AG04449 (cell line): ENCODE data around the gene RFC5.

Source experiments
- CTCF ChIA-PET: fragments of 350-600 bp; formaldehyde crosslinking; extraction: SDS; loops from one replicate; lab custom pipeline; 2021; ENCODE audit warnings: antibody characterized with exemption; lab: Yijun Ruan, JAX
- POLR2A ChIA-PET: fragments of 400-600, 350-600 bp; formaldehyde crosslinking; extraction: SDS; loops from one replicate; lab custom pipeline; 2020; ENCODE audit warnings: antibody characterized with exemption, inconsistent platforms; lab: Yijun Ruan, JAX
- DNase-seq: peaks from one replicate; pipeline ENCODE4 v3.0.0-alpha.2; 2010; ENCODE audit warnings: low read depth, low spot score
- H3K4me3 ChIP-seq: 2 replicates; pipeline ENCODE4 v1.5.1; 2011; ENCODE audit warnings: low read depth, mild to moderate bottlenecking, control low read depth, low read length
- CTCF ChIP-seq: IDR thresholded peaks from one replicate; pipeline ENCODE4 v1.5.1; 2011; ENCODE audit warnings: mild to moderate bottlenecking, moderate library complexity, low read length, control low read depth, inconsistent platforms; ENCODE audit not compliant: insufficient read depth; ENCODE audit errors: missing control alignments

The RFC5 gene

DNA sequence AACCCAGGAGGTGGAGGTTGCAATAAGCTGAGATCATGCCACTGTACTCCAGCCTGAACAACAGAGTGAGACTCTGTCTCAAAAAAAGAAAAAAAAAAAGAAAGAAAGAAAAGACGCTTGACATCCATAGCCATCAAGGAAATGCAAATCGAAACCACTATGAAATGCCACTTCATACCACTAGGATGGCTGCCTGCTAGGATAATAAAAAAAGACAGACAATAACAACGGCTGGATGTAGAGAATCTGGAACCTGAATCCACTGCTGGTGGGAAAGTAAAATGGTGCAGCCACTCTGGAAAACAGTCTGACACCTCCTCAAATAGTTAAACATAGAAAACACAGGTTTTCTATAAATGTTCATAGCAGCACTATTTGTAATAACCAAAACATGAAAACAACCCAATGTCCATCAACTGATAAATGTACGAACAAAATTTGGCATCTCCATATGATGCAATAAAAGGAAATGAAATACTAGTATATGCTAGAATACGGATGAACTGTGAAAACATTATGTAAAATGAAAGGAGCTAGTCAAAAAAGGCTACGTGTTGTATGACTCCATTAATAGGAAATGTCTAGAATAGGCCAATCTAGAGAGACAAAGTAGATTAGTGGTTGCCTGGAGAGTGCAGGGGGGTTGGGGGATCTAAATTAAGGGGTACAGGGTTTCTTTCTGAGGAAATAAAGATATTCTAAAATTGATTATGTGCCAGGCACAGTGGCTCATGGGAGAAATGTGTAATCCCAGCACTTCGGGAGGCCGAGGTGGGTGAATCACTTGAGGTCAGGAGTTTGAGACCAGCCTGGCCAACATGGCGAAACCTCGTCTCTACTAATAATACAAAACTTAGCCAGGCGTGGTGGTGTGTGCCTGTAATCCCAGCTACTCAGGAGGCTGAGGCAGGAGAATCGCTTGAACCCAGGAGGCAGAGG, 34.7 kb downstream of the RFC5 start:
- H3K4me3 ChIP-seq, result no peak overlapping the region
- ChIA-PET POLR2A (no interaction called here), CTCF (interaction anchor here (1.3 to 1.5 kb wide), 2 partner anchors 16 to 19 kb away, joined by 3 to 4 read pairs; no protein-coding TSS in a partner anchor)
- no peak for TF ChIP-seq CTCF
- DNase-seq, result no peak

DNA sequence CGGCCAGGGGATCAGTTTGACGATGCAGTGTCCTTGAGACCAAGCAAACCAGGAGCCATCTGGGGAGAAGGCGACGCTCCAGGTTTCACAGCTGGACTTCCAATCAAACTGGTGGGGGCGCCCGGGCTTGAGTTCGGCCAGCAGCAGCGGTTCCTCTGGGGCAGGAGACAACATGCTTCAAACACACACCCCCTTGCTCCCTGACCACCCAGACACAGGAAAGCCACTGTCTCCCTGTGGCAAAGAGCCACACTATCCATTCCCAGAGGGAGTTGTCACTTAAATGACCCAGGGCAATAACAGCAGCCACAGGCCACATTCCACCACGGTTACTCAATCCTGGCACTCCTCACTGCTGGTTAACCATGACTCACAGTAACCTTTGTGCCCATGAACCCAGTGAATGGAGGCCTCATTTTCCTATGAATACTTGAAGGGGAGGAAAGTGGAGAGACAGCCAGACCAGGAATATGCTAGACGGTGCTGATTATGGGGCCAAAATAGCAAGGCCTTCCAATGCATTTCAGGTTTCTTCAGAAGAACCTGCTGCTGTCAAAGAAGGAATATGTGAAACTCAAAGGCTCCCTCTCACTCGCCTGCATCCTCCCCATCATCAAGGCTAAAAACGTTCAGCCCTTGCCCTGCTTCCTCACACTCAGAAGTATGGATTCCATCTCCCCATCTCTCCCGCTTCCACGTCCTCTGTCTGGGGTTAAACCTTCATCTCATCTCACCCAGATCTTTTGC, 36.0 kb downstream of the RFC5 start:
- no peak overlapping the region for H3K4me3 ChIP-seq
- DNase-seq, result peak; percentile 83
- TF ChIP-seq CTCF, result no peak
- ChIA-PET CTCF (interaction anchor here (0.6 to 1.5 kb wide), 3 partner anchors 8 to 18 kb away, joined by 3 to 5 read pairs (median 4); partner anchors contain the start of gene WSB2), POLR2A (no interaction called here)

DNA sequence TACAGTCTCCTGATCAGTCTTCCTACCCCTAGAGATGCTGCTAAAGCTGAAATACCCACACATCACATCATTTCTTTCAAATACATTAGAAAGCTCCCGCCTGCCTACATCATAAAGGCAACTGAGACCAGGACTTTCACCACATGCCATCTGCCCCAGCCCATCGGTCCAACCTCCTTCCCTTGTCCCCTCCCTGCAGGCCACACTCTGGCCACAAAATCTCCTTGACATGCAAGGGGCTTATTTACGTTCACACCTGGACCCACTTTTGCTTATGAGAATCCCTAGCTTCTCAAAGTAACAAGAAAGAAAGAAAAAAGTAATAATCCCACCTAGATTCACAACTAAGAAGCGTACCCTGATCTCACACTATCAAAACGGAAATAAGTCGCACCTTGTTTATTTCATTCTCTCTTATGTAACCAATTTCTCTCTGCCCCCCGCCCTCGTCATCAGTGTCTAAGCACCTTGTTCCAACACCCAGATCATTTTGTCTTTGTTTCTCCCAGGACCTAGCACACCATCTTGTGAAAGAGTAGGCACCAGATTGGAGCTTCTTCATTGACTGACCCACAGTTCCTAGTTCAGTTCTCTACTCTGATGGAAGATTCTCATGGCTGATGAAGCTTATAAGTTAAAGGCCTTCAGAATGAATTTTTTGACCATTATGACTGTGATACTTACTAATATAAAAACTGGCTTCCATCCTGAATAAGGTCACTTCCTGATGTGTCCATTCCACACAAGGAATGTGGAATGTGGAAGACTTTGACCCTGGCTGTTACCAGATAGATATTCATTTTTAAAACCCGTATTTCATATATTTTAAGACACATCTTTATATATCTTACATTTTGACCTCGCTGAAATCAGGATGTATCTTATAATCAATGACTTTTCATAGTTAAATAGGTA, 36.8 kb downstream of the RFC5 start:
- DNase-seq, result no peak
- CTCF ChIA-PET, result interaction anchor here (1.3 kb wide), 1 partner anchor 18 kb away, joined by 5 read pairs; no protein-coding TSS in a partner anchor
- no peak overlapping the region for H3K4me3 ChIP-seq
- POLR2A ChIA-PET, result no interaction called here
- no peak for TF ChIP-seq CTCF

GRCh38 chr12:118055144-118055557, 38.6 kb downstream of the RFC5 start:
- POLR2A ChIA-PET, result interaction anchor here (0.6 kb wide), 1 partner anchor 24 kb away, joined by 3 read pairs; no protein-coding TSS in a partner anchor
- CTCF ChIA-PET, result interaction anchor here (1.1 to 3.1 kb wide), 3 partner anchors 10 to 20 kb away, joined by 5 to 23 read pairs (median 6); no protein-coding TSS in a partner anchor
- TF ChIP-seq CTCF, result peak; percentile 34
- H3K4me3 ChIP-seq, result no peak overlapping the region
- no peak for DNase-seq

DNA sequence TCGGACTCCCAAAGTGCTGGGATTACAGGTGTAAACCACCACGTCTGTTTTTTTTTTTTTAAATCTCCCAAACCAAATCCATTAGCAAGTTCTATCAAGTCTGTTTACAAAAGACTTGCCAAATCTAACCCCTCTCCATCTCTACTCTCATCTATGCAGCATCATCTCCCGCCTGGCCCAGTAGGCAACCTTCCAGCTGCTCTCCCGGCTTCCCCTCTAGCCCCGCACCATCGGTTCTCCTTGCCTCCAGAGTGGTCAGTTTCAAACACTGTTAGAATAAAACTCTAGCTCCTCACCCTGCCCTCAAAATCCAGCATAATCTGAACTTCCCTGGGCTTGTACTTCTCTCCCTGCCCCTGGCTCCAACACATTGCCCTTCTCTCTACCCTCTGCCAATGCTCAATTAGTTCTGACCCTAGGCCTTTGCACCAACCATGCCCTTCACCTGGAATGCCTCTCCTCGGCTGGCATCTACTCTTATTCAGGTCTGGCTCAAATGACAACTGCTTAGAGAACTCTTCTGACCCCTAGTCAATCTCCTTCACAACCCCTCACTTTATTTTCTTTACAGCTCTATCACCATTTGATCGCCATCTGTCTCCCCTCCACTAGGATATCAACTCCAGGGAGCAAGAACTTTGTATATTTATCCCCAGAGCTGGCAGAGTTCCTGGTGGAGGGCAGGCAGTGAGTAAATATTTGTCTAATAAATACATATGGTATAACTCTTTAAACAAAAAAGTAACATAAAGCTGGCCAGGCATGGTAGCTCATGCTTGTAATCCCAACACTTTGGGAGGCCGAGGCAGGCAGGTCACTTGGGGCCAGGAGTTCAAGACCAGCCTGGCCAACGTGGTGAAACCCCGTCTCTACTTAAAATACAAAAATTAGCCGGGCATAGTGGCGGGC, 39.6 kb downstream of the RFC5 start:
- POLR2A ChIA-PET, result no interaction called here
- no peak for DNase-seq
- H3K4me3 ChIP-seq, result no peak overlapping the region
- no peak for TF ChIP-seq CTCF
- CTCF ChIA-PET, result interaction anchor here (1.0 to 3.1 kb wide), 7 partner anchors 8 to 181 kb away, joined by 3 to 23 read pairs (median 6); no protein-coding TSS in a partner anchor
